Hippocampal formation (tissue), 2 donors: ENCODE measurements around the gene AHDC1.

Experiments used
- DNase-seq, 2 donors: peaks; one replicate each; lab custom pipeline; 2025; lab: John Stamatoyannopoulos, UW

AHDC1 gene

DNA sequence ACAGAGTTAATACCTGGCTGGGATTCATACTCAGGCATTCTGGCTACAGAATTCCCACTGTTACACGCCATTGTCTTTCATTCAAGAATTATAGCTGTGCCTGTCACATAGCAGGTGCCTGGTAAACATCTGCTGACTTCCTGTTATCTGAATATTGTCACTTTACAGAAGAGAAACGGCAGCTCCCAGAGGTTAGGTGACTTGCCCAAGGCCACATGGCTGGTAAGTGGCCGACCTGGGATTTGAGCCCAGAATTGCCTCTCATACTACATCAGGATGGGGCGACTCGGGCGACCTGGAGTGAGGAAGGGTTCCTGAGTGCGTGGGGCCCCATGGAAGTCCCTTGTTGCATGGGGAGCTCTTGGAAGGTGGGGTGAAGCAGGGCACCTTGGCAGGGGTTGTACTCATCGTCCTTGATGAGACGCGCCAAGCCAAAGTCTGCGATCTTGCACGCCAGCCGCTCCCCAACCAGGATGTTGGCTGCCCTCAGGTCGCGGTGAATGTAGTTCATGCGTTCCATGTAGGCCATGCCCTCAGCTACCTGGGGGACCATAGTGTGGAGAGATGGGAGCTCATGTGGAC lies 10.2 kb upstream of the AHDC1 start:
- no peak for DNase-seq

GRCh38 chr1:27612718-27613117 lies 8.8 kb upstream of the AHDC1 start:
- no peak for DNase-seq

GRCh38 chr1:27611450-27611849 lies 7.5 kb upstream of the AHDC1 start:
- DNase-seq, result no peak

DNA sequence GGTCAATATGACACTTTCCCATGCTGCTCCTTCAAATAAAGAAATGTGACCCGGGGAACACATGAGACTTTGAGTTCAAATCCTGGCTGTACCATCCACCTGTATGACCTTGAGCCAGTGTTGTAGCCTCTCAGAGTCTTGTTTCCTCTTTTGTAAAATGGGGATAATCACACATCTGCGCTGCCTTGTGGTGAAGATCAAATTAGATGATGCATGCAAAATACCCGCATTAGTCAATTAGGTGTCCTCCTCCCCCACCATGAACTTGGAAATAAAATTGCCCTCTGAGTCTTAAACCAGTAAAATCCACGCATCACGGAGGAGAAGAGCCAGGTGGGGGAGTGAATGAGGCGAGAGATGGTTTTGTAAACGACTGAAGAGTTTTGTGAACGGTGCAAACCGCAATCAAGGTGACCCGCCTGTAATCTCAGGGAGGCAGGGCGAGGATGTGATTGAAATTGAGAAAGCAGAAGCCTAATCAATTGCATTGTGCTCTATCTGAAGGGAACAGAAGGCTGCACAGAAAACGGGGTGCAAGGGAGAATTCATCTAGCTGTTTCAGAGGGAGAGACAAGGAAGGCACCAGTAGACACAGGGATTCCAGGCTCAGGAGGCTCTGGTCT lies 5.8 kb upstream of the AHDC1 start:
- no peak for DNase-seq

GRCh38 chr1:27609210-27609555 lies 5.2 kb upstream of the AHDC1 start:
- DNase-seq, result no peak

GRCh38 chr1:27607239-27607804 lies 3.4 kb upstream of the AHDC1 start:
- no peak for DNase-seq

DNA sequence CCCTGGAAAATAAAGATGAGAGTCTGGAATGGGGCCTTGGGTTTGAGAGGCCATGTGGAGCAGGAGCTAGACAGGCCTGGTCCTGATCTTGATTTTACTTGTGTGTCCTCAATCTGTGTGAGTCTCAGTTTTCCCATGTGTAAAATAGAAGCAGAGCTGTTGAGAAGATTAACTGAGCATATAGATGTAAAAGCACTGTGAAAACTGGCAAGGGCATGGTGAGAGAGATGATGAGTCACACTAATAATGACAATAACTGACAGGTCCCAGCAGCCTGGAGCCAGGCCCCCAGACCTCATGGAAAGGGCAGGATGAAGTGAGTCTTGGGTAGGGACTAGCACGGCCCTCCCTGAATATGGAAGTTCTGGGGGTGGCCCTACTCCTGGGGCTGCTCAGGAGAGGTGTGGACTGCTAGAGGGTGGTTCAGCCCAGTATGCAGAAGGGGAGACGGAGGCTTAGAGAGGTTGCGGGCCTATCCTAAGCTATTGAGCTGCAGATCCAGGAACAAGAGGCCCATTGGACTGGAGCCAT lies 2.8 kb upstream of the AHDC1 start:
- no peak for DNase-seq

GRCh38 chr1:27605796-27606707 lies 2.1 kb upstream of the AHDC1 start:
- DNase-seq, result peak; percentile 46 to 55

- DNase-seq, result no peak
Measured at GRCh38 chr1:27605300-27605766, 1.4 kb upstream of the AHDC1 start.

DNA sequence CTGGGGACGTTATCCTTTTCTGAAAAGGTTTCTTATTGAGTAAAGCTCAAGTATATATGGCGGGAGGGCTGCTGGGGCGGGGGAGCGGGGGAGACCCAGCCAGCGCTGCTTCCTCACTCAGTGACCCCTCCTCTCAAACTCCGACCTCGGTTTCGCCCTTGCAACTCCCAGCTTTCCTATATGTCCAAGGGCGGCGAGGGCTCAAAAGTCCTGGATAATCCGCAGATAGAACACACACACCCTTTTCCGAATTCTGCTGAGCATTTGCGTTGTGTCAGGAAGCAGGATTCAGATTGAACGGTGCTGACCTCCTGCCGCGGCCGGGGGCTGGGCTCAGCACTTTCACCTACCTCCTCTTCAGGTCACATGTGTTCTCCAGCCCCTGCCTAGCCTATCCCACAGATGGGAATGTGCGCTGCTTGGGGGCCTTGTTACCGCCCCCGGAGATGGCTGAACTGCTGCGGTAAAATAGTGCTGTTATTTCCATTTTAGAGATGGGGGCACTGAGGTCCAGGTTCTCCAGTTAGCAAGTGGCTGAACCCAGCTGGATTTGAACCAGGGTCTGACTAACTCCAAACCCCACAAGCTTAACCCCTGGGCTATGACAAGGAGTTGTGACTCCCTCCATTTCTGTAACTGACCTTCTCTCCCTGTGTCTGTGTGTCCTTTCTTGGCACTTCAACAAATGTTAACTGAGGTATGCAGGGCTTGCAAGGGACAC lies 795 bp upstream of the AHDC1 start:
- DNase-seq, result no peak

- DNase-seq, result no peak
Measured at GRCh38 chr1:27603309-27603680, 649 bp downstream of the AHDC1 start.

DNA sequence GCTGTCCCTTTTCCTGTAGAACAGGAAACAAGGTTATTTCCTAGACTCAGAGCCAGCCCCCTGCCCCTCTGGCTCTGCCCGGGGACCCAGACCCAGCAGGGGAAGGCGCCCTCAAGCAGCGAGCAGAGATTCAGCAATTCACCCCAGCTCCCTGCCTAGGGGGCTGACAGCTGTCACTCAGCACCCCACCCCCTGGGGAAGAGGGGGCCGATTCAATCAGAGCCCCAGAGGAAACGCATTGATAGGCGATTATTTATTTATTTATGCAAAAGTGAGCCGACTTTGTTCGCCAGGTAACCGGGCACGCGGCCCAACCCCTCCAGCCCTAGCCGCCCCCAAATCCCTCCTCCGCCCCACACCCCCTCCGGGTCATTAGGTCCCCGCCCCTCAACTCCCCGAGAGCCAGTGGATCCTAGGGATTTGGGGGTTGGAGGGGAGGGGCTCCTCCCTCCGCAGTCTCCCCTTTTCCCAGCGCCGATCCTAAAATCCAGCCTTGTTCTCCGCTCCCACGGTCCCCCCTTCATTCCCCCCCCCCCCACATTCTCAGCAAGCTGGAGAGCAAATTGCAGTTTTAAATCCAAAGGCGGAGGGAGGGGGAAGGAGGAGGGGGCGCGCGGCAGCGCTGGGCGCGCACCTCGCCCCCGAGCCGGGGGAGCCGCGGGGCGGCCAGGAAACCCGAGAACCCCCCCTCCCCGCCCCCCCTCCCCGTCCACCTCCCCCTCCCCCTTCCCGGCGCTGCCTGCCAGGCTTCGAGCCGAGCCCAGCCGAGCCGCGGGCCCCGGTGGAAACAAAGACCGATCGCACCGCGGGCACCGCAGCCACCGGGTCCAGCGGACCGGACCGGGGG lies 1.3 kb downstream of the AHDC1 start:
- DNase-seq, result peak in 1 of 2 donors; percentile 63

DNA sequence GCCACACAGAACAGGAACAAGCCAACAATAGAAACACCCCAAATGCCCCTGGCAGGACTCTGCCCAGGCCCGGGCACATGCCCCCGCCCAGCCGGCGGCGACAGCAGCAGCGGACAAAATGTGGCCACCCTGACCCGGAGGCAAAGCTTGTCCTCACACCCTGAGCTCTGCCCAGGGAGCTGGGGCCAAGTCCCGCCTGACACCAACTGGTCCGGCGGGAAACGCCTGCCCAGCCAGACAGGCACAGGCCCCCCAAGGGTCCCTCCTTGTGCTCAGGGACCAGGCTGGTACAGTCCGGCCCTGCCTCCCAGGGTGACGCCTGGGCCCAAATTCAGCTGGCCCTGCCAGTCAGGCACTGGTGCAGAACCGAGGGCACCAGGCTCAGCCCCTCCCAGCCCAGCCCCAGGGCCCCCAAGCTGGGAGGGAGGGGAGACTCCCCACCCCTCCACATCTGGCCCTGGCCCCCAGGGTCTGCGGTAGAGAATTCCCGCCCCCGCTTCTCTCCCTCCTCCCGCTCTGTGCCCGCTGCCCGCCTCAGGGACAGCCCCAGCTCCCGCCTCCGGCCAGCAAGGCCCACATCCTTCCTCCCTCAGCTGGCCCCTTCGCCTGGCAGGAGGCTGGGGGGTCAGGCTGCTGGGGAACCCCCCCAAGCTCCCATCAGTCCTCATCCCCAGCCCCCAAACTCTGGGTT lies 2.0 kb downstream of the AHDC1 start:
- DNase-seq, result peak; percentile 29 to 63

- no peak for DNase-seq
Measured at GRCh38 chr1:27601321-27601770, 2.6 kb downstream of the AHDC1 start.

GRCh38 chr1:27600498-27601175 lies 3.3 kb downstream of the AHDC1 start:
- no peak for DNase-seq

DNA sequence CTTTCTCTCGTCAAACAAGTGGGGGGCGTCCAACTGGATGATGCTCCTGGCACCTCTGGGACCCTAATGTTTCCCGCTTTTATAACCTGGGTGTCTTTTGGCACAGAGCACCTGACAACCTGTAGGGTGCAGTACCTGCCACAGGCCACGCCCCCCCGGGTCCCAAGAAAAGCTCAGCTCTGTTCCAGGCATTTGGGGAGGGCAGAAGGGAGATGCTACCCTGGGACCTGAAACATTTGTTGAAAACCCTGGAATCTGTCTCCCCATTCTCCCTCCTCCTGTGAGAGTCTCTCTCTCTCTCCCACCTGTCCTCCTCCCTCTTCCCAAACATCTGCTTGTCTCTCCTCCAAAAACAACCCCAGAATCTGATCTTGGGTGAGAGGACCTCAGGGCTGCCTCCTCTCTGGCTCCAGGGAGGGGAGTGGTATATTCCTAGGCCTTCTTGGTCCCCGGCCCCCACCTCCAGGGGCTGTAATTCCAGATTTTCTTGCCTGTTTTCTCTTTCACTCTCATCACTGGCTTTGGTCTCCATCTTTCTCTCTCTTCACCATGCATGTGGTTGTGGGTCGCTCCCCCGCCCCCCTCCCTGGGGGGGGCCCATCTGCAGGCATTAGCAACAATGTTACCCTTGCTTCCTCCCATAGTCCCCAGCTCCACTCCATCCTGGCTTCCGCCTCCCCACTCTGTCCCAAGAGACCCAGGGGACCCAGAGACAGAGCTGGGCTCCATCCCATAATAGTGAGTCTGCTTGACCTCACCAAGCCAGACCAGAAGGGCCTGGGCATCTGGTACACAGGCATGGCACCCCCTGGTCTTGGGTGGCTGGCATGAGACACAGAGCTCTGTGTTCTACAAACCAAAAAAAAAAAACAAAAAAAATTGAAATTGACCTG lies 4.1 kb downstream of the AHDC1 start:
- DNase-seq, result no peak

GRCh38 chr1:27598902-27599528 lies 4.9 kb downstream of the AHDC1 start:
- peak; percentile 35 to 37 for DNase-seq

- no peak for DNase-seq
Measured at GRCh38 chr1:27598295-27598687, 5.7 kb downstream of the AHDC1 start.
